ENCODE measurements around the gene UBE2E3.

- TF ChIP-seq, protein P1, sequence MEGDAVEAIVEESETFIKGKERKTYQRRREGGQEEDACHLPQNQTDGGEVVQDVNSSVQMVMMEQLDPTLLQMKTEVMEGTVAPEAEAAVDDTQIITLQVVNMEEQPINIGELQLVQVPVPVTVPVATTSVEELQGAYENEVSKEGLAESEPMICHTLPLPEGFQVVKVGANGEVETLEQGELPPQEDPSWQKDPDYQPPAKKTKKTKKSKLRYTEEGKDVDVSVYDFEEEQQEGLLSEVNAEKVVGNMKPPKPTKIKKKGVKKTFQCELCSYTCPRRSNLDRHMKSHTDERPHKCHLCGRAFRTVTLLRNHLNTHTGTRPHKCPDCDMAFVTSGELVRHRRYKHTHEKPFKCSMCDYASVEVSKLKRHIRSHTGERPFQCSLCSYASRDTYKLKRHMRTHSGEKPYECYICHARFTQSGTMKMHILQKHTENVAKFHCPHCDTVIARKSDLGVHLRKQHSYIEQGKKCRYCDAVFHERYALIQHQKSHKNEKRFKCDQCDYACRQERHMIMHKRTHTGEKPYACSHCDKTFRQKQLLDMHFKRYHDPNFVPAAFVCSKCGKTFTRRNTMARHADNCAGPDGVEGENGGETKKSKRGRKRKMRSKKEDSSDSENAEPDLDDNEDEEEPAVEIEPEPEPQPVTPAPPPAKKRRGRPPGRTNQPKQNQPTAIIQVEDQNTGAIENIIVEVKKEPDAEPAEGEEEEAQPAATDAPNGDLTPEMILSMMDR (tag by site-specific recombination; IDR thresholded peaks at IDR 0.05) = no peak
- TF ChIP-seq, protein P2, sequence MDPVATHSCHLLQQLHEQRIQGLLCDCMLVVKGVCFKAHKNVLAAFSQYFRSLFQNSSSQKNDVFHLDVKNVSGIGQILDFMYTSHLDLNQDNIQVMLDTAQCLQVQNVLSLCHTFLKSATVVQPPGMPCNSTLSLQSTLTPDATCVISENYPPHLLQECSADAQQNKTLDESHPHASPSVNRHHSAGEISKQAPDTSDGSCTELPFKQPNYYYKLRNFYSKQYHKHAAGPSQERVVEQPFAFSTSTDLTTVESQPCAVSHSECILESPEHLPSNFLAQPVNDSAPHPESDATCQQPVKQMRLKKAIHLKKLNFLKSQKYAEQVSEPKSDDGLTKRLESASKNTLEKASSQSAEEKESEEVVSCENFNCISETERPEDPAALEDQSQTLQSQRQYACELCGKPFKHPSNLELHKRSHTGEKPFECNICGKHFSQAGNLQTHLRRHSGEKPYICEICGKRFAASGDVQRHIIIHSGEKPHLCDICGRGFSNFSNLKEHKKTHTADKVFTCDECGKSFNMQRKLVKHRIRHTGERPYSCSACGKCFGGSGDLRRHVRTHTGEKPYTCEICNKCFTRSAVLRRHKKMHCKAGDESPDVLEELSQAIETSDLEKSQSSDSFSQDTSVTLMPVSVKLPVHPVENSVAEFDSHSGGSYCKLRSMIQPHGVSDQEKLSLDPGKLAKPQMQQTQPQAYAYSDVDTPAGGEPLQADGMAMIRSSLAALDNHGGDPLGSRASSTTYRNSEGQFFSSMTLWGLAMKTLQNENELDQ (tag by site-specific recombination; IDR thresholded peaks at IDR 0.05; ENCODE audit: low read depth) = no peak
- TF ChIP-seq, protein P3, sequence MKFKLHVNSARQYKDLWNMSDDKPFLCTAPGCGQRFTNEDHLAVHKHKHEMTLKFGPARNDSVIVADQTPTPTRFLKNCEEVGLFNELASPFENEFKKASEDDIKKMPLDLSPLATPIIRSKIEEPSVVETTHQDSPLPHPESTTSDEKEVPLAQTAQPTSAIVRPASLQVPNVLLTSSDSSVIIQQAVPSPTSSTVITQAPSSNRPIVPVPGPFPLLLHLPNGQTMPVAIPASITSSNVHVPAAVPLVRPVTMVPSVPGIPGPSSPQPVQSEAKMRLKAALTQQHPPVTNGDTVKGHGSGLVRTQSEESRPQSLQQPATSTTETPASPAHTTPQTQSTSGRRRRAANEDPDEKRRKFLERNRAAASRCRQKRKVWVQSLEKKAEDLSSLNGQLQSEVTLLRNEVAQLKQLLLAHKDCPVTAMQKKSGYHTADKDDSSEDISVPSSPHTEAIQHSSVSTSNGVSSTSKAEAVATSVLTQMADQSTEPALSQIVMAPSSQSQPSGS (tag by site-specific recombination; IDR thresholded peaks at IDR 0.05; ENCODE audit: low read depth) = no peak
- no peak for TF ChIP-seq ZNF302 (tag by site-specific recombination; IDR thresholded peaks at IDR 0.05; ENCODE audit: low read depth)
- no peak for TF ChIP-seq ZNF777 (tag by site-specific recombination; IDR thresholded peaks at IDR 0.05; ENCODE audit: borderline replicate concordance)
- TF ChIP-seq ZNF133 (tag by site-specific recombination; IDR thresholded peaks at IDR 0.05) = no peak
These were observed 37.1 kb upstream of the UBE2E3 start for GRCh38 chr2:180943275-180943674.

All from HEK293 (cell line).